Endodermal cell (in vitro differentiated cells): ENCODE data around the gene SARNP. TPM values are rescaled to one million over a fixed set of nuclear protein-coding genes. Genes with fewer than 3 reads are reported as not detected.
A peak's percentile ranks its signal among the peaks of the same experiment; 100 is the strongest.

ENCODE experiments used
- DNase-seq: peaks from one replicate; pipeline ENCODE4 v3.0.0-alpha.2; 2017
- H3K27ac ChIP-seq: 2 replicates; pipeline ENCODE4 v1.5.1; 2013; ENCODE audit warnings: mild to moderate bottlenecking, low read depth, low read length, moderate library complexity
- H3K27me3 ChIP-seq: 2 replicates; pipeline ENCODE4 v1.6.1; 2013; ENCODE audit warnings: mild to moderate bottlenecking, low read length, moderate library complexity; ENCODE audit not compliant: insufficient read depth, control insufficient read depth, poor library complexity, severe bottlenecking
- H3K36me3 ChIP-seq: 2 replicates; pipeline ENCODE4 v1.7.0; 2013; ENCODE audit warnings: mild to moderate bottlenecking, low read length, moderate library complexity; ENCODE audit not compliant: control insufficient read depth, insufficient read depth
- H3K4me1 ChIP-seq: one replicate; pipeline ENCODE4 v1.7.0; 2013; ENCODE audit warnings: low read length; ENCODE audit not compliant: control insufficient read depth, insufficient read depth
- H3K4me3 ChIP-seq: 2 replicates; pipeline ENCODE4 v1.5.1; 2013; ENCODE audit warnings: mild to moderate bottlenecking, low read length, moderate library complexity
- H3K9ac ChIP-seq: 2 replicates; pipeline ENCODE4 v1.6.1; 2013; ENCODE audit warnings: mild to moderate bottlenecking, low read length, moderate library complexity; ENCODE audit not compliant: poor library complexity, severe bottlenecking; ENCODE audit errors: extremely low read depth
- H3K9me3 ChIP-seq: 2 replicates; pipeline ENCODE4 v1.6.1; 2013; ENCODE audit warnings: mild to moderate bottlenecking, low read length, moderate library complexity; ENCODE audit not compliant: control insufficient read depth
- H3K27ac Mint-ChIP-seq: 2 replicates; pipeline ENCODE4 v1.8.0; 2020; ENCODE audit warnings: mixed read lengths
- H3K27me3 Mint-ChIP-seq: 2 replicates; pipeline ENCODE4 v1.8.0; 2021; ENCODE audit warnings: mild to moderate bottlenecking, mixed read lengths; ENCODE audit not compliant: insufficient read depth
- H3K36me3 Mint-ChIP-seq: 2 replicates; pipeline ENCODE4 v1.8.0; 2020; ENCODE audit warnings: low read depth, mixed read lengths
- H3K4me1 Mint-ChIP-seq: 2 replicates; pipeline ENCODE4 v1.8.0; 2020; ENCODE audit warnings: mixed read lengths
- H3K4me3 Mint-ChIP-seq: 2 replicates; pipeline ENCODE4 v1.8.0; 2020; ENCODE audit warnings: mild to moderate bottlenecking, moderate library complexity, mixed read lengths
- H3K9me3 Mint-ChIP-seq: 2 replicates; pipeline ENCODE4 v1.8.0; 2020; ENCODE audit warnings: mild to moderate bottlenecking, mixed read lengths
- CTCF ChIP-seq: fragments of 200-600 bp; sonication (generic); conservative IDR thresholded peaks from 2 replicates; pipeline ENCODE4 v1.5.0; 2021; ENCODE audit warnings: antibody characterized with exemption, mild to moderate bottlenecking
- WGBS, 2 experiments: methylation state at CpG; one replicate each; pipeline versions ENCODE4 v1.1.5 to v1.1.7; 2013; ENCODE audit warnings: missing lambda C conversion rate in 2 of 2, mixed read lengths in 1 of 2; ENCODE audit not compliant: insufficient coverage in 1 of 2, insufficient read length in 1 of 2; 5-methylcytosine and 5-hydroxymethylcytosine counted together
- total RNA-seq, 2 donors: library from RNA; stranded (reverse); fragmentation: NEBNext Ultra II Directional in 1 of 2; extraction: Animal tissue kit (Norgen Biotek cat#: 25700) in 1 of 2; gene quantifications; 2 replicates in 1 of 2; 3 replicates in 1 of 2; pipeline ENCODE4 v1.2.1, GENCODE V29; 2021

The SARNP gene
- total RNA-seq, 2 donors from 2014 or later: 95.7 to 119 TPM

DNA sequence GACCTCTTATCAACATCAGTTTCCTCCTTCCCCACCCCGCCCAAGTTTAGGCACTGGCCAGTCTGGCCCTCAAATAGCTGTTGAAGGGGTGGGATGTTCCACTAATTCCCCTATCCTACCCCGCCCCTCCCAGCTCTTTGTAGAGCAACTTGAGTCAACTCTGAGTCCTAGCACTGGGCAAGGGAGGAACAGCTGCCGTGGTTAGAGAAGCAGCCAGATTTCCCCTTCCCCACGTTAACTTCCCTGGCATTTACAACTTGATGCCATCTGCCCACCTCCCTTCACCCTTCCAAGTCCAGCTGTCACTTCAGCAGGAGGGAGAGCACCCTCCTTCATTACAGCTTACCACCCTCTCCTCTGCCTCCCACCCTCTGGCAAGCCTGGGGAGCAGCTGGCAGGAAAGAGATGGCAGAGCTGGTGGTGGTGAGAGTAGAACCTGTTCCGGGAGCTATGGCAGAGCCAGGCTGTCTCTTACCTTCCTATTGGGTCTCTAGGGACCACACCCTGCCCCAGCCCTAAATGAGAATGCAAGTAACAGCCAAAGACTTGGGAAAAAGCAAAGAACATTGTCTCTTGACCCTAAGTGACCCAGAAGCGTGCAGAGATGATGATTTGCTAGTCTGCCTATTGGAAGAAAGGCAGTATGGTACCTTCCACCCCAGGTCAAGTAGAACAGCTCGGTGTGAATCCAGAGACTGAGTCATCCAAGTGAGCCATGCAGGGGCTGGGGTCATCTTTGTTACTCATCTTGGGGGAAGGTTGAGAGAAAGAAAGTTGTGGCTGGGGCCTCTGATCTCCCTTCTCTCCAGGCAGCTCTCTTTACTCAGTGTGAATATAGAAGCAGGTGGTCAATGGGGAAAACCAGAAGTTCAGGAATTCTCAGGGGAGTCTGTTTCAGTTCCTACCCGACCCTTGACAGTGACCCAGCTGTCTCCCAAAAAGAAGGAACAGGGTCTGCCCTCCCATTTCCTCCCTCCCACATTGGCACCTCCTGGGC lies 100.2 kb downstream of the SARNP start:
- H3K4me3 Mint-ChIP-seq: peak overlapping the region; percentile 78
- Histone ChIP-seq H3K4me3 (peak overlapping the region; percentile 88), H3K27me3 (peaks cover 15% of the 10 kb centered on the region), H3K4me1 (peaks cover 5% of the 10 kb centered on the region), H3K9ac (no peak overlapping the region), H3K27ac (no peak overlapping the region), H3K36me3 (peaks cover 3% of the 10 kb centered on the region), H3K9me3 (no peaks in the 10 kb centered on the region)
- peaks cover 15% of the 10 kb centered on the region for H3K27me3 Mint-ChIP-seq
- DNase-seq: no peak
- no peak for TF ChIP-seq CTCF
- WGBS, 2 experiments: 46 to 47% methylated on average over 7 to 8 of the region's 8 CpGs
- peaks cover 2% of the 10 kb centered on the region for H3K36me3 Mint-ChIP-seq
- peak overlapping the region; percentile 87 for H3K27ac Mint-ChIP-seq
- no peaks in the 10 kb centered on the region for H3K9me3 Mint-ChIP-seq
- peaks cover 31% of the 10 kb centered on the region for H3K4me1 Mint-ChIP-seq

GRCh38 chr12:55716582-55716957 lies 101.0 kb downstream of the SARNP start:
- H3K27me3 ChIP-seq: peaks cover 23% of the 10 kb centered on the region
- peak overlapping the region; percentile 89 for H3K27ac Mint-ChIP-seq
- H3K4me1 ChIP-seq: peaks cover 5% of the 10 kb centered on the region
- H3K4me1 Mint-ChIP-seq: peaks cover 31% of the 10 kb centered on the region
- peaks cover 3% of the 10 kb centered on the region for H3K36me3 ChIP-seq
- peak overlapping the region; percentile 88 for H3K4me3 ChIP-seq
- peak overlapping the region; percentile 81 for H3K27ac ChIP-seq
- no peaks in the 10 kb centered on the region for H3K9me3 Mint-ChIP-seq
- peak overlapping the region; percentile 60 for H3K9ac ChIP-seq
- peaks cover 2% of the 10 kb centered on the region for H3K36me3 Mint-ChIP-seq
- TF ChIP-seq CTCF: no peak
- H3K9me3 ChIP-seq: no peaks in the 10 kb centered on the region
- peaks cover 22% of the 10 kb centered on the region for H3K27me3 Mint-ChIP-seq
- H3K4me3 Mint-ChIP-seq: peak overlapping the region; percentile 78
- 0 to 3% methylated on average over 2 to 12 of the region's 13 CpGs for WGBS, 2 experiments
- no peak for DNase-seq

DNA sequence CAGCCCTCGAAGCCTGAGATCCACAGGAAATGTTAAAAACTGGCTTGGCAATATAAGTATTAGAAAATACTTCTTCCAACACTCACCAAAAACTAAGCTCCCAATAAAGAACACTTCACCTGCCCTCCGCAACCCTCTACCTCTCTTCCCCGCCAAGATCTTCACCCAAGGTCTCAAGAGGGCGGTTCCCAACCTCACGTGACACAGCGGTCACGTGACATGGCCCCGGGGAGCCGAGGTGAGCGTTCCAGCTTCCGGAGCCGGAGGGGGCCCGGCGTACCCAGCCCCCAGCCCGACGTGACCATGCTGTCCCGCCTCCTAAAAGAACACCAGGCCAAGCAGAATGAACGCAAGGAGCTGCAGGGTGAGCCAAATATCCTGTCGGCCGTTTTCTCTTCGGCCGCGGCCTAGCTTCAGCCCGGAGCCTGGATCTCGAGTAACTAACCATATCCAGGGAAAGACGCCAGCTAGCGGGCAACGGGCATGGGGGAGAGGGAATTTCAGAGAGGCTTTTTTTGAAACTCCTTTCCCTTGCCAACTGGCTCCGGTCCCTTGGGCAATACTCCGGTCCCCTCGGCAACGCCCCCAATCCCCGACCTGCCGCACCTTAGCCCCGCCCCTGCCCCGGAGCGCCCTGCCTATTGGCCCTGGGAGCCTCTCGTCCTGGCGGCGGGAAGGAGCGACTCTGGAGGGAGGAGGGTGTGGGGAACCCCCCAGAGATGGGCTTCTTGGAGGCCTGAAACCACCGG lies 101.5 kb downstream of the SARNP start, which contains the start of gene BLOC1S1:
BLOC1S1 (plus strand) TSS at position 214 of the 749 bp plus-strand sequence; CDS start at position 220, 6 bp downstream.
- Mint-ChIP-seq H3K4me3 (peak within 1 kb of the TSS; percentile 78), H3K27ac (peak within 1 kb of the TSS; percentile 89), H3K36me3 (peaks cover 2% of the 10 kb centered on the region), H3K27me3 (peaks cover 24% of the 10 kb centered on the region), H3K4me1 (peaks cover 31% of the 10 kb centered on the region), H3K9me3 (no peaks in the 10 kb centered on the region)
- H3K36me3 ChIP-seq: peaks cover 3% of the 10 kb centered on the region
- H3K27ac ChIP-seq: peak within 1 kb of the TSS; percentile 81
- H3K9me3 ChIP-seq: no peaks in the 10 kb centered on the region
- peak; percentile 18 for TF ChIP-seq CTCF
- peak within 1 kb of the TSS; percentile 60 for H3K9ac ChIP-seq
- WGBS, 2 experiments: 0 to 1% methylated on average over 15 to 42 of the region's 42 CpGs
- DNase-seq: peak; percentile 99
- H3K27me3 ChIP-seq: peaks cover 24% of the 10 kb centered on the region
- peak within 1 kb of the TSS; percentile 88 for H3K4me3 ChIP-seq
- peaks cover 5% of the 10 kb centered on the region for H3K4me1 ChIP-seq
